VCaP (cell line): Measurements from ENCODE around the gene CCDC174.

Experiments
- H3K27ac ChIP-seq: fragments of 450-650 bp; 2 replicates; pipeline ENCODE4 v1.5.1; 2017
- TF ChIP-seq, protein P1 (sequence below): fragments of 450-650 bp; conservative IDR thresholded peaks from 2 replicates; pipeline ENCODE4 v1.5.1; 2017; ENCODE audit warnings: mild to moderate bottlenecking, moderate library complexity

Gene CCDC174

GRCh38 chr3:14689247-14689980, 37.9 kb downstream of the CCDC174 start:
- TF ChIP-seq, protein P1, sequence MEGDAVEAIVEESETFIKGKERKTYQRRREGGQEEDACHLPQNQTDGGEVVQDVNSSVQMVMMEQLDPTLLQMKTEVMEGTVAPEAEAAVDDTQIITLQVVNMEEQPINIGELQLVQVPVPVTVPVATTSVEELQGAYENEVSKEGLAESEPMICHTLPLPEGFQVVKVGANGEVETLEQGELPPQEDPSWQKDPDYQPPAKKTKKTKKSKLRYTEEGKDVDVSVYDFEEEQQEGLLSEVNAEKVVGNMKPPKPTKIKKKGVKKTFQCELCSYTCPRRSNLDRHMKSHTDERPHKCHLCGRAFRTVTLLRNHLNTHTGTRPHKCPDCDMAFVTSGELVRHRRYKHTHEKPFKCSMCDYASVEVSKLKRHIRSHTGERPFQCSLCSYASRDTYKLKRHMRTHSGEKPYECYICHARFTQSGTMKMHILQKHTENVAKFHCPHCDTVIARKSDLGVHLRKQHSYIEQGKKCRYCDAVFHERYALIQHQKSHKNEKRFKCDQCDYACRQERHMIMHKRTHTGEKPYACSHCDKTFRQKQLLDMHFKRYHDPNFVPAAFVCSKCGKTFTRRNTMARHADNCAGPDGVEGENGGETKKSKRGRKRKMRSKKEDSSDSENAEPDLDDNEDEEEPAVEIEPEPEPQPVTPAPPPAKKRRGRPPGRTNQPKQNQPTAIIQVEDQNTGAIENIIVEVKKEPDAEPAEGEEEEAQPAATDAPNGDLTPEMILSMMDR = no peak
- no peak overlapping the region for H3K27ac ChIP-seq

GRCh38 chr3:14691239-14691638, 39.7 kb downstream of the CCDC174 start:
- H3K27ac ChIP-seq = no peak overlapping the region
- TF ChIP-seq, protein P1 = no peak

GRCh38 chr3:14691719-14692118, 40.2 kb downstream of the CCDC174 start:
- TF ChIP-seq, protein P1 = no peak
- H3K27ac ChIP-seq = no peak overlapping the region

DNA sequence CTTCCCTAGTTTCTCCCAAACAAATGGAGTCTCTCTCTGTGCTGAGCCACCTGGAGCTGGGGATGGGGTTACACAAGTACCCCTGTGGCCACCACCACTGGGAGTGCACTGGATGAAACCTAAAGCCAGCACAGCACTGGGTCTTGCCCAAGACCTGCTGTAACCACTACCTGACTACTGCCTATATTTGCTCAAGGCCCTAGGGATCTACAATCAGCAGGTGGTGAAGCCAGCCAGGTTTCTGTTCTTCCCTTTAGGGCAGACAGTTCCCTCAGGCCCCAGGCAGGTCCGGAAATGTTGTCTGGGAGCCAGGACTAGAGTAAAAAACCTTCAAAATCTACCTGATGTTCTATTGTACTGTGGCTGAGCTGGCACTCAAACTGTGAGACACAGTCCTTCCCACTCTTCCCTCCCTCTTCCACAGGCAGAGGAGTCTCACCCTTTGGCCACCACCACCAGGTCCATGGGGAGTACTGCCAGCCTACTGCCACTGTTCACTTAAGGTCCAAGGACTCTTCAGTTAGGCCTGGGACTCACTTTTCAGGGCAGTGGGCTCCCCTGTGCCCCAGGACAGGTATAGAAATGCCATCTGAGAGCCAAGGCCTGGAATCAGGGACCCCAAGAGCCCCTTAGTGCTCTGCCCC, 47.2 kb downstream of the CCDC174 start:
- TF ChIP-seq, protein P1 = no peak
- no peak overlapping the region for H3K27ac ChIP-seq

- TF ChIP-seq, protein P1 = no peak
- 0 out of 2 replicates have a peak overlapping the region, but pooled peaks have one; percentile 2 for H3K27ac ChIP-seq
These were observed 48.1 kb downstream of the CCDC174 start for GRCh38 chr3:14699643-14700042.

- no peak overlapping the region for H3K27ac ChIP-seq
- TF ChIP-seq, protein P1 = no peak
These were observed 49.3 kb downstream of the CCDC174 start for GRCh38 chr3:14700891-14701290.

DNA sequence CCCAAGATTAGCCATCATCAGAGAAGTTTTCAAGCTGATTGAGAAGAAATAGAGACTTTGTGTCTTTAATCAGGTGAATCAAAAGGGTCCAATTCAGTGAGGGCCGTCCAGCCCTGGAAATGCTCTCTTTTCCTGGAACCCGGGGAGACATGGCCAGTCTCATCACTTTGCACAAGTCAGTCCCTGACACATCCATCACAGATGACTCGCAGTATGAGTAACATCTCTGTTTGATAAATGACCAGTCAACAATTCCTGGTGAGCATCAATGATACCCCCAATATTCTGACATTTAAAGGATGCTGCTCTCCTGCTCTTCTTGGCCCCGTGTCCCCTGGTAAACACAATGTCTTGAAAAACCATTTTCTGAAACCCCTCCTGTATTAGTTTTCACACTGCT, 50.1 kb downstream of the CCDC174 start:
- TF ChIP-seq, protein P1 = no peak

More for the DNA sequence above, 50.1 kb downstream of the CCDC174 start:
- no peak overlapping the region for H3K27ac ChIP-seq
